Activated gamma-delta T cell treated with Interleukin-2 at 50 U/mL for 16 hours (primary cell): ENCODE data around the gene RNPC3.
A peak's percentile ranks its signal among the peaks of the same experiment; 100 is the strongest.
"Not testable (repeated sequence)": the region's sequence is repeated elsewhere in the genome, so short reads cannot be mapped to it uniquely, and the experiment has no call there.

Experiments
- DNase-seq: peaks from one replicate; pipeline ENCODE4 v3.0.0-alpha.2; 2020

RNPC3 gene

GRCh38 chr1:103525607-103526507, at the start of gene RNPC3:
RNPC3 (plus strand) TSS chr1:103525699; CDS start chr1:103526071, 372 bp downstream.
- peak; percentile 87 for DNase-seq

GRCh38 chr1:103477101-103477500, 48.4 kb upstream of the RNPC3 start:
- no peak for DNase-seq

GRCh38 chr1:103489935-103490334, 35.6 kb upstream of the RNPC3 start:
- no peak for DNase-seq

- DNase-seq, result no peak
Measured at GRCh38 chr1:103492003-103492625, 33.4 kb upstream of the RNPC3 start.

- no peak for DNase-seq
Measured at GRCh38 chr1:103496014-103496635, 29.4 kb upstream of the RNPC3 start.

GRCh38 chr1:103497404-103497803, 28.1 kb upstream of the RNPC3 start:
- no peak for DNase-seq

GRCh38 chr1:103509250-103509649, 16.2 kb upstream of the RNPC3 start:
- DNase-seq, result no peak

- no peak for DNase-seq
Measured at GRCh38 chr1:103513711-103514110, 11.8 kb upstream of the RNPC3 start.

GRCh38 chr1:103514920-103515503, 10.5 kb upstream of the RNPC3 start:
- no peak for DNase-seq

- no peak for DNase-seq
Measured at GRCh38 chr1:103516283-103516682, 9.2 kb upstream of the RNPC3 start.

- no peak for DNase-seq
Measured at GRCh38 chr1:103516693-103517092, 8.8 kb upstream of the RNPC3 start.

GRCh38 chr1:103517380-103518047, 8.0 kb upstream of the RNPC3 start:
- no peak for DNase-seq

GRCh38 chr1:103520822-103521221, 4.7 kb upstream of the RNPC3 start:
- DNase-seq, result no peak

- DNase-seq, result no peak
Measured at GRCh38 chr1:103523346-103523745, 2.2 kb upstream of the RNPC3 start.

GRCh38 chr1:103525114-103525606, 339 bp upstream of the RNPC3 start:
- DNase-seq, result no peak

GRCh38 chr1:103527331-103527730, 1.8 kb downstream of the RNPC3 start:
- DNase-seq, result no peak

- no peak for DNase-seq
Measured at GRCh38 chr1:103529746-103530145, 4.2 kb downstream of the RNPC3 start.

- DNase-seq, result no peak
Measured at GRCh38 chr1:103538226-103538625, 12.7 kb downstream of the RNPC3 start.

GRCh38 chr1:103541431-103541830, 15.9 kb downstream of the RNPC3 start:
- DNase-seq, result no peak

- DNase-seq, result no peak
Measured at GRCh38 chr1:103546496-103546895, 21.0 kb downstream of the RNPC3 start.

GRCh38 chr1:103547840-103548239, 22.3 kb downstream of the RNPC3 start:
- DNase-seq, result no peak

- no peak for DNase-seq
Measured at GRCh38 chr1:103560427-103560826, 34.9 kb downstream of the RNPC3 start.

- DNase-seq, result not testable (repeated sequence)
Measured at GRCh38 chr1:103561124-103561523, 35.6 kb downstream of the RNPC3 start.
